Caco-2 (cell line): ENCODE results near the gene MRPS6. TPM values are rescaled to one million over a fixed set of nuclear protein-coding genes. Genes with fewer than 3 reads are reported as not detected.

Experiments used
- BruUV-seq: library from RNA; stranded (reverse); fragments of 400-500 nt; replicated peaks from 2 replicates; lab custom pipeline; 2021; lab: Mats Ljungman, UMichigan
- CTCF ChIA-PET: fragments of 300-600 bp; sonication (Branson Sonifier 250); formaldehyde crosslinking; loops from one replicate; lab custom pipeline; 2022; ENCODE audit warnings: antibody characterized with exemption; lab: Charles Lee
- POLR2A ChIA-PET: fragments of 300-600 bp; sonication (Branson Sonifier 250); formaldehyde crosslinking; loops from one replicate; lab custom pipeline; 2022; ENCODE audit warnings: antibody characterized with exemption; lab: Charles Lee
- DNase-seq, 2 experiments: peaks; one replicate each; pipeline versions ENCODE4 v3.0.0 to v3.0.0-alpha.2; 2020 to 2022
- H3K27me3 ChIP-seq: replicated peaks from 2 replicates; pipeline ENCODE4 v1.6.0; 2011; ENCODE audit warnings: low read length; ENCODE audit not compliant: control insufficient read depth, insufficient read depth
- H3K36me3 ChIP-seq: 2 replicates; pipeline ENCODE4 v1.5.1; 2011; ENCODE audit warnings: low read length; ENCODE audit not compliant: control insufficient read depth, insufficient read depth
- H3K4me1 ChIP-seq: fragments of 250-450 bp; sonication (Bioruptor Pico); 2 replicates; pipeline ENCODE4 v1.5.1; 2020; ENCODE audit warnings: mild to moderate bottlenecking
- H3K4me3 ChIP-seq: 2 replicates; pipeline ENCODE4 v1.5.1; 2011; ENCODE audit warnings: low read depth, mild to moderate bottlenecking, control low read depth, low read length
- H3K9me3 ChIP-seq: fragments of 250-450 bp; sonication (Bioruptor Pico); 2 replicates; pipeline ENCODE4 v1.5.1; 2020; ENCODE audit warnings: mild to moderate bottlenecking, moderate library complexity
- H3K27ac Mint-ChIP-seq: one replicate; pipeline ENCODE4 v1.8.0; 2022; ENCODE audit warnings: mixed read lengths; ENCODE audit not compliant: unreplicated experiment
- H3K27me3 Mint-ChIP-seq: one replicate; pipeline ENCODE4 v1.8.0; 2022; ENCODE audit warnings: mixed read lengths; ENCODE audit not compliant: insufficient read depth, unreplicated experiment
- H3K36me3 Mint-ChIP-seq: one replicate; pipeline ENCODE4 v1.8.0; 2022; ENCODE audit warnings: mild to moderate bottlenecking, mixed read lengths; ENCODE audit not compliant: insufficient read depth, unreplicated experiment
- H3K4me1 Mint-ChIP-seq: one replicate; pipeline ENCODE4 v1.8.0; 2022; ENCODE audit warnings: low read depth, mixed read lengths; ENCODE audit not compliant: unreplicated experiment
- H3K4me3 Mint-ChIP-seq: one replicate; pipeline ENCODE4 v1.8.0; 2022; ENCODE audit warnings: mild to moderate bottlenecking, moderate library complexity, mixed read lengths; ENCODE audit not compliant: unreplicated experiment
- H3K9me3 Mint-ChIP-seq: one replicate; pipeline ENCODE4 v1.8.0; 2022; ENCODE audit warnings: mixed read lengths; ENCODE audit not compliant: unreplicated experiment
- intact Hi-C: fragments of 100-400 bp; cut with micrococcal nuclease; formaldehyde crosslinking; loops from one replicate; pipeline ENCODE4 v1.10.0; 2022; ENCODE audit not compliant: unreplicated experiment
- total RNA-seq: library from RNA; stranded (reverse); gene quantifications from 2 replicates; pipeline ENCODE4 v1.2.3, GENCODE V29; 2022
- TF ChIP-seq, protein P1 (sequence below), 2 experiments: fragments of 200-600 bp in 1 of 2; IDR thresholded peaks; 1 replicate in 1 of 2; 2 replicates in 1 of 2; pipeline versions ENCODE4 v1.5.1 to v1.8.0; 2011 to 2022; ENCODE audit warnings: antibody characterized with exemption in 1 of 2, control low read depth in 1 of 2, inconsistent platforms in 1 of 2, low read depth in 1 of 2, low read length in 1 of 2, mild to moderate bottlenecking in 1 of 2, moderate library complexity in 1 of 2; ENCODE audit not compliant: insufficient read depth in 1 of 2, severe bottlenecking in 1 of 2, unreplicated experiment in 1 of 2

MRPS6 gene
- total RNA-seq, 1 experiment from 2014 or later: 104 TPM

DNA sequence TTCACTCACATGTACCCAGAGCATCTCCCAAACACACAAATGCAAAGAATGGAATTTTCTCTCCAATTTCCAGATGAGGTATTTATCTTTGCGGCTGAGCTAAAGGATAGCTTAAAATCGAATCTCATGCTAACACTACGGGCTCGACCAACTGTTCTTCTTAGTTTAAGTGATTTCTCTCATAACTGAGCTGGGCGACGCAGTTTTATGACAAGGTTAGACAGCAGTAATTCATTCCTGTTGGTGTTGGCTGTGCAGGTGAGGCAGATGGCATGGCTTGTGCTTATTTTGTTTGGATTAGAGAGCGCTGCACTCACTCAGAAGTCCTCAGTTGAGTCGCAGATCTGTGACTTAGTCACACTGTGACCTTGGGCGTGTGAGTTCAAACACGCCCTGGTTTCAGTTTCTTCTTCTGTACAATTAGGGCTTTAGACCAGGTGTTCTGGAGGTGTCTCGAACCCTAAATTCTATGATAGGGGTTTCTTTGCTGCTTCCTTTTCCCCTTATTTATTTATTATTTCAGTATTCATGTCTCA is 41.5 kb upstream of the MRPS6 start:
- no peaks in the 10 kb centered on the region for H3K27me3 Mint-ChIP-seq
- H3K4me3 Mint-ChIP-seq: no peak overlapping the region
- CTCF ChIA-PET: no interaction called here
- H3K4me3 ChIP-seq: no peak overlapping the region
- DNase-seq: no peak
- no peaks in the 10 kb centered on the region; the same call in 1 of the 2 replicates for H3K4me1 ChIP-seq
- H3K27ac Mint-ChIP-seq: no peak overlapping the region
- H3K4me1 Mint-ChIP-seq: peaks cover 27% of the 10 kb centered on the region
- no peaks in the 10 kb centered on the region for H3K36me3 ChIP-seq
- TF ChIP-seq, protein P1, sequence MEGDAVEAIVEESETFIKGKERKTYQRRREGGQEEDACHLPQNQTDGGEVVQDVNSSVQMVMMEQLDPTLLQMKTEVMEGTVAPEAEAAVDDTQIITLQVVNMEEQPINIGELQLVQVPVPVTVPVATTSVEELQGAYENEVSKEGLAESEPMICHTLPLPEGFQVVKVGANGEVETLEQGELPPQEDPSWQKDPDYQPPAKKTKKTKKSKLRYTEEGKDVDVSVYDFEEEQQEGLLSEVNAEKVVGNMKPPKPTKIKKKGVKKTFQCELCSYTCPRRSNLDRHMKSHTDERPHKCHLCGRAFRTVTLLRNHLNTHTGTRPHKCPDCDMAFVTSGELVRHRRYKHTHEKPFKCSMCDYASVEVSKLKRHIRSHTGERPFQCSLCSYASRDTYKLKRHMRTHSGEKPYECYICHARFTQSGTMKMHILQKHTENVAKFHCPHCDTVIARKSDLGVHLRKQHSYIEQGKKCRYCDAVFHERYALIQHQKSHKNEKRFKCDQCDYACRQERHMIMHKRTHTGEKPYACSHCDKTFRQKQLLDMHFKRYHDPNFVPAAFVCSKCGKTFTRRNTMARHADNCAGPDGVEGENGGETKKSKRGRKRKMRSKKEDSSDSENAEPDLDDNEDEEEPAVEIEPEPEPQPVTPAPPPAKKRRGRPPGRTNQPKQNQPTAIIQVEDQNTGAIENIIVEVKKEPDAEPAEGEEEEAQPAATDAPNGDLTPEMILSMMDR (IDR thresholded peaks at IDR 0.05; ENCODE audit: insufficient read depth in 1 of 2, low read depth in 1 of 2, low read length in 1 of 2, severe bottlenecking in 1 of 2, unreplicated experiment in 1 of 2): no peak
- peaks cover 12% of the 10 kb centered on the region for H3K9me3 Mint-ChIP-seq
- POLR2A ChIA-PET: no interaction called here
- H3K36me3 Mint-ChIP-seq: no peaks in the 10 kb centered on the region
- no TSS peak for BruUV-seq
- H3K27me3 ChIP-seq: no peaks in the 10 kb centered on the region
- peaks cover 7% of the 10 kb centered on the region; the same call in 1 of the 2 replicates for H3K9me3 ChIP-seq
- intact Hi-C loops: no loop called here

DNA sequence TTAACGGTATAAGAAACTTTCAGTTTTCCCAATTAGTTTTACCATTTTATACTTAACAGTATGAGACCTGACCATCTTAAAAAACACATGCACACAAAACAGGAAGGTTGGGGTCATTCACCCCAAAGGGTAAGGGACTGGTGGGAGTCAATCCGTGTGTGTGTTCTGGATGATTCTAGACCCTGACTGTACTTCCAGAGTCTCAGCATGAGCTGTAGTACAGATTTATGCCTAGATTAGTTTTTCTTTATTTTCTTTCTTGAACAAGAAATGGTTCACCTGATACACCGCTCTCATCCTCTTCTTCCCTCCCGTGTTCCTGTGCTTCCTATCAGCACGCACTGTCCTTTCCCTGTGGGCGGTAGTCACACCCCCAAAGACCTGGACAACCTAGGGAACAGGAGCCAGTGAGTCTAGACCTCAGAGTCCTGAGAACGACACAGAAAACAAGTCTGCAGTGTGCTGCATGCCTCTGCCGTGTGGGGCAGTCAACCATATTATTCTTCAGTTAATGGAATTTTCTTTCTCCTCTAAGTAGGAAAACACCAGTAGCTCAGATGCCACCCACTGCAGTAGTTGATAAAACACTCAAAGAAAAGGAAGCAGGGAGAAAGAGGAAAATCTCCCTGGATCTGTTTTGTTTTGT is 38.9 kb upstream of the MRPS6 start:
- ChIA-PET POLR2A (interaction anchor here (0.8 kb wide), 1 partner anchor 15 kb away, joined by 3 read pairs; no protein-coding TSS in a partner anchor), CTCF (interaction anchor here (0.7 kb wide), 1 partner anchor 86 kb away, joined by 3 read pairs; no protein-coding TSS in a partner anchor)
- no TSS peak for BruUV-seq
- intact Hi-C loops: no loop called here
- Histone ChIP-seq H3K4me1 (no peaks in the 10 kb centered on the region; the same call in 1 of the 2 replicates), H3K9me3 (no peaks in the 10 kb centered on the region), H3K36me3 (no peaks in the 10 kb centered on the region), H3K4me3 (no peak overlapping the region), H3K27me3 (no peaks in the 10 kb centered on the region)
- H3K27ac Mint-ChIP-seq: no peak overlapping the region
- TF ChIP-seq, protein P1 (IDR thresholded peaks at IDR 0.05; ENCODE audit: insufficient read depth in 1 of 2, low read depth in 1 of 2, low read length in 1 of 2, severe bottlenecking in 1 of 2, unreplicated experiment in 1 of 2): no peak
- H3K4me3 Mint-ChIP-seq: no peak overlapping the region
- peaks cover 27% of the 10 kb centered on the region for H3K4me1 Mint-ChIP-seq
- no peaks in the 10 kb centered on the region for H3K36me3 Mint-ChIP-seq
- DNase-seq: no peak
- H3K9me3 Mint-ChIP-seq: peaks cover 8% of the 10 kb centered on the region
- no peaks in the 10 kb centered on the region for H3K27me3 Mint-ChIP-seq

DNA sequence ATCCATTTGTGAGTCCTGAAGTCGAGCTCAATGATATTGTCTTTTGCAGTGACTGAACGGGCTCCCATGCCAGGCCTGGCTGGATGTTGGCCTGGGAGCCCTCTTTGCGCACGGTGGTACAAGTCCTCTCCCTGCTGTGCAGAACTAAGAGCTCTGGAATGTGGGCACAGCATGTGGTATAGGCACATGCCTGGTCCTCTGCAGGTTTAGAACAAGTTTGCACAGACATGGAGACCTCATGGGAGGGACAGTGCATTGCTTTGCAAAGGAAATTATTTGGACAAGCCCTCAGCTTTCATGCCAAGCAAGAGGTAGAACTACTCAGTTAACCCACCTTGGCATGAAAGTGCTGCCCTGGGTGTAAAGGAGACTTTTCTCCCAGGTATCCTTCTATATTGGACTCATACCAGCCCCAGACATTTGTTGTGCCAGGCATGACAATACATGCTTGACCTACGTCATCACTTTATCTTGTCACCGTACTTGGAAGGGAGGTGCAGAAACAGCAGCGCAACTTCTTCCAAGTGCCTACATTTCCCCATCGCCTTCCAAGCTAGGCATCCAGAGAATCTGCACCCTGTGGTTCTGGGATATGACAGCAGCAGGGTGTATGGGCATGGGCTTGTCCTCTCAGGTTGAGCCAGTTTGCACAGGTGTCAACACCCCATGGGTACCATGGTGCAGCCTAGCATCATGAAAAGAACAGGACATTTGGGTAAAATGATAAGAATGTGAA is 37.6 kb upstream of the MRPS6 start:
- Mint-ChIP-seq H3K27me3 (no peaks in the 10 kb centered on the region), H3K36me3 (peaks cover 6% of the 10 kb centered on the region), H3K27ac (no peak overlapping the region), H3K9me3 (peaks cover 8% of the 10 kb centered on the region), H3K4me1 (peaks cover 21% of the 10 kb centered on the region), H3K4me3 (no peak overlapping the region)
- no peak overlapping the region for H3K4me3 ChIP-seq
- intact Hi-C loops: no loop called here
- ChIA-PET POLR2A (no interaction called here), CTCF (interaction anchor here (0.7 kb wide), 1 partner anchor 87 kb away, joined by 3 read pairs; no protein-coding TSS in a partner anchor)
- no peaks in the 10 kb centered on the region for H3K9me3 ChIP-seq
- BruUV-seq: no TSS peak
- no peaks in the 10 kb centered on the region for H3K27me3 ChIP-seq
- peaks cover 5% of the 10 kb centered on the region for H3K4me1 ChIP-seq
- no peaks in the 10 kb centered on the region for H3K36me3 ChIP-seq
- TF ChIP-seq, protein P1 (IDR thresholded peaks at IDR 0.05; ENCODE audit: insufficient read depth in 1 of 2, low read depth in 1 of 2, low read length in 1 of 2, severe bottlenecking in 1 of 2, unreplicated experiment in 1 of 2): no peak
- no peak for DNase-seq
